OCI-LY1 (cell line): Measurements from ENCODE around the gene MAP2.

Experiments
- H2AFZ ChIP-seq: fragments of 200-600 bp; sonication (generic), shearing (Covaris generic); 2 replicates; pipeline ENCODE4 v1.6.0; 2014; ENCODE audit warnings: antibody characterized with exemption, mild to moderate bottlenecking, low read length
- H3F3A ChIP-seq: fragments of 200-600 bp; sonication (generic), shearing (Covaris generic); 2 replicates; pipeline ENCODE4 v1.6.0; 2014; ENCODE audit warnings: mild to moderate bottlenecking, antibody characterized with exemption, low read length, moderate library complexity; ENCODE audit not compliant: insufficient read depth
- H3K27ac ChIP-seq: fragments of 200-600 bp; sonication (generic); 2 replicates; pipeline ENCODE4 v1.5.1; 2014; ENCODE audit warnings: low read length, mixed run types, mild to moderate bottlenecking, low read depth; ENCODE audit not compliant: poor library complexity, severe bottlenecking
- H3K27me3 ChIP-seq: fragments of 200-600 bp; sonication (generic); 2 replicates; pipeline ENCODE4 v1.6.0; 2014; ENCODE audit warnings: antibody characterized with exemption, mild to moderate bottlenecking, low read length, moderate library complexity; ENCODE audit not compliant: insufficient read depth
- H3K36me3 ChIP-seq: fragments of 200-600 bp; sonication (generic); 2 replicates; pipeline ENCODE4 v1.6.1; 2014; ENCODE audit warnings: mild to moderate bottlenecking, antibody characterized with exemption, low read length, moderate library complexity, mixed read lengths; ENCODE audit not compliant: insufficient read depth
- H3K4me1 ChIP-seq: fragments of 200-600 bp; sonication (generic); 2 replicates; pipeline ENCODE4 v1.5.1; 2014; ENCODE audit warnings: mild to moderate bottlenecking, low read length, moderate library complexity; ENCODE audit not compliant: insufficient read depth, severe bottlenecking
- H3K4me2 ChIP-seq: fragments of 200-600 bp; sonication (generic), shearing (Covaris generic); 2 replicates; pipeline ENCODE4 v1.6.1; 2014; ENCODE audit warnings: low read length
- H3K4me3 ChIP-seq: fragments of 200-600 bp; sonication (generic); 2 replicates; pipeline ENCODE4 v1.5.1; 2014; ENCODE audit warnings: low read length, low read depth, mild to moderate bottlenecking, mixed read lengths; ENCODE audit not compliant: poor library complexity, severe bottlenecking
- H3K79me2 ChIP-seq: fragments of 200-600 bp; shearing (Covaris generic); 2 replicates; pipeline ENCODE4 v1.6.1; 2016; ENCODE audit warnings: mixed run types, low read length, mixed read lengths; ENCODE audit not compliant: insufficient read depth
- H3K9ac ChIP-seq: fragments of 200-600 bp; sonication (generic), shearing (Covaris generic); 2 replicates; pipeline ENCODE4 v1.6.1; 2014; ENCODE audit warnings: mild to moderate bottlenecking, low read length, mixed read lengths
- H3K9me2 ChIP-seq: fragments of 200-600 bp; sonication (generic), shearing (Covaris generic); 2 replicates; pipeline ENCODE4 v1.6.1; 2014; ENCODE audit warnings: low read depth, mild to moderate bottlenecking, low read length, mixed read lengths
- H3K9me3 ChIP-seq: fragments of 200-600 bp; shearing (Covaris generic); 2 replicates; pipeline ENCODE4 v1.6.1; 2014; ENCODE audit warnings: low read length, mixed read lengths
- H4K20me1 ChIP-seq: fragments of 200-600 bp; sonication (generic), shearing (Covaris generic); 2 replicates; pipeline ENCODE4 v1.6.0; 2016; ENCODE audit warnings: mild to moderate bottlenecking, low read length; ENCODE audit not compliant: insufficient read depth
- EZH2 ChIP-seq: fragments of 200-600 bp; sonication (generic), shearing (Covaris generic); IDR thresholded peaks from 2 replicates; pipeline ENCODE4 v1.8.0; 2017; ENCODE audit warnings: borderline replicate concordance, mixed run types, mild to moderate bottlenecking, antibody characterized with exemption, low read length, moderate library complexity, mixed read lengths
- TF ChIP-seq, protein P1 (sequence below): fragments of 200-600 bp; sonication (generic), shearing (Covaris generic); IDR thresholded peaks from 2 replicates; pipeline ENCODE4 v1.5.1; 2017; ENCODE audit warnings: mild to moderate bottlenecking, antibody characterized with exemption, low read length, moderate library complexity, mixed read lengths

The MAP2 gene

DNA sequence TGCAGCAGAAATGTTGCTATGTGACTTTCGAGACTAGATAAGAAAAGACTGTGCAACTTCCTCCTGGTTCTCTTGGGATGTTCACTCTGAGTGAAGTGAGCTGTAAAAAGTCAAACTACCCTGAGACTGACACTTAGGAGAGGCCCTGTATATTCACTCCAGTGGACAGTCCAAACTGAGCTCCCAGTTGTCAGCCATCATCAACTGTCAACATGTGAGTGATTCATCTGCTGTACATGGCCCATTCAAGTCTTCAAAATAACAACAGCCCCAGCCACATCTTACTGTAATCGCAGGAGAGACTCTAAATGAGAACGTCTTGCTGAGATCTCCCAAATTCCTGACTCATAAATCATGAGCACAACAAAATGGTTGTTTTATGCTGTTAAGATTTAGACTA, 339.3 kb downstream of the MAP2 start:
- Histone ChIP-seq H3K4me2 (no peak overlapping the region), H3K27ac (no peak overlapping the region), H3K9me3 (no peaks in the 10 kb centered on the region), H4K20me1 (no peaks in the 10 kb centered on the region), H3K36me3 (no peaks in the 10 kb centered on the region), H3K27me3 (no peaks in the 10 kb centered on the region; the same call in 1 of the 2 replicates), H2AFZ (no peak overlapping the region), H3K9me2 (no peaks in the 10 kb centered on the region), H3K9ac (no peak overlapping the region), H3K4me1 (no peaks in the 10 kb centered on the region), H3K79me2 (no peaks in the 10 kb centered on the region), H3K4me3 (no peak overlapping the region), H3F3A (no peaks in the 10 kb centered on the region)
- TF ChIP-seq, protein P1, sequence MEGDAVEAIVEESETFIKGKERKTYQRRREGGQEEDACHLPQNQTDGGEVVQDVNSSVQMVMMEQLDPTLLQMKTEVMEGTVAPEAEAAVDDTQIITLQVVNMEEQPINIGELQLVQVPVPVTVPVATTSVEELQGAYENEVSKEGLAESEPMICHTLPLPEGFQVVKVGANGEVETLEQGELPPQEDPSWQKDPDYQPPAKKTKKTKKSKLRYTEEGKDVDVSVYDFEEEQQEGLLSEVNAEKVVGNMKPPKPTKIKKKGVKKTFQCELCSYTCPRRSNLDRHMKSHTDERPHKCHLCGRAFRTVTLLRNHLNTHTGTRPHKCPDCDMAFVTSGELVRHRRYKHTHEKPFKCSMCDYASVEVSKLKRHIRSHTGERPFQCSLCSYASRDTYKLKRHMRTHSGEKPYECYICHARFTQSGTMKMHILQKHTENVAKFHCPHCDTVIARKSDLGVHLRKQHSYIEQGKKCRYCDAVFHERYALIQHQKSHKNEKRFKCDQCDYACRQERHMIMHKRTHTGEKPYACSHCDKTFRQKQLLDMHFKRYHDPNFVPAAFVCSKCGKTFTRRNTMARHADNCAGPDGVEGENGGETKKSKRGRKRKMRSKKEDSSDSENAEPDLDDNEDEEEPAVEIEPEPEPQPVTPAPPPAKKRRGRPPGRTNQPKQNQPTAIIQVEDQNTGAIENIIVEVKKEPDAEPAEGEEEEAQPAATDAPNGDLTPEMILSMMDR: no peak
- TF ChIP-seq EZH2: no peak

DNA sequence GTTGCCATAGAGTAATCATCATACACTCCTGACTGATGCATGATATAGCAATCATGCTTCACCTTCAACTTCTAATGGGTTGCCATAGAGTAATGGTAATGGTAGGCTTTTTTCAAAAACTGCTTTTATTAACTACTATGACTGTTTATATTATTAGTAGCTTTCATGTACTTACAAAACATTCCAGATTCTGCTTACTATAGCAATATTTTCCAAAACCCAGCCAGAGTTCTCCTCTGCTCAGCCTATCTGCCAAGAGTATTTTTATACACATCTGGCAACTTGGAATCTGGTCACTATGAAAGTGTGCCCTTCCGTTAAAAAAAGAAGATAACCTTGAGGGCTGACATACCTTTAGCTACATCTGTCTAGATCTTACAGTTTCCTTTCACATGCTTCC, 342.8 kb downstream of the MAP2 start:
- Histone ChIP-seq H4K20me1 (no peaks in the 10 kb centered on the region), H3K79me2 (no peaks in the 10 kb centered on the region), H3K4me2 (no peak overlapping the region), H3F3A (no peaks in the 10 kb centered on the region), H3K9ac (no peak overlapping the region), H3K9me2 (no peaks in the 10 kb centered on the region), H3K9me3 (no peaks in the 10 kb centered on the region), H3K4me1 (no peaks in the 10 kb centered on the region), H3K36me3 (no peaks in the 10 kb centered on the region), H2AFZ (no peak overlapping the region), H3K4me3 (no peak overlapping the region), H3K27ac (no peak overlapping the region), H3K27me3 (no peaks in the 10 kb centered on the region; the same call in 1 of the 2 replicates)
- TF ChIP-seq EZH2: no peak
- TF ChIP-seq, protein P1: no peak

DNA sequence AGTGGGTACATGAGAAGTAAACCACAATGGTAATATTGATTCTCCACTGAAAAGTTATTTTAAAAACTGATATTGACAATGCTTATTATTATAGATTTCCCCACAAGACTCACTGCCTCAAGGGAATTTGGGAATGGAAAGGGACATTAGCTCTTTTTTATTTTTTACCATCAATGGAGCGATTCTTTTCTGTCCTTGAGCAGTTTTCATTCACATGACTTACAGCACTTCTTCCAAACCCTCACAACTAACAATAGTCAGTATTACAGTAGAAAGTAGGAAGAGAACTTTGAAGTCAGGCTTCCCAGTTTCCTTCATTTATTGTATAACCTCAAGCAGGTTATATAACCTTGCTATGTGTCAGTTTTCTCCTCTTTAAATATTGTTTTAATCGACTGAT, 343.5 kb downstream of the MAP2 start:
- no peaks in the 10 kb centered on the region for H3K9me2 ChIP-seq
- no peaks in the 10 kb centered on the region for H4K20me1 ChIP-seq
- H3K27ac ChIP-seq: no peak overlapping the region
- no peak overlapping the region for H3K4me3 ChIP-seq
- no peak overlapping the region for H3K4me2 ChIP-seq
- no peak overlapping the region for H3K9ac ChIP-seq
- no peaks in the 10 kb centered on the region for H3F3A ChIP-seq
- no peaks in the 10 kb centered on the region for H3K36me3 ChIP-seq
- H3K79me2 ChIP-seq: no peaks in the 10 kb centered on the region
- no peaks in the 10 kb centered on the region for H3K9me3 ChIP-seq
- H2AFZ ChIP-seq: no peak overlapping the region
- H3K27me3 ChIP-seq: no peaks in the 10 kb centered on the region; the same call in 1 of the 2 replicates
- TF ChIP-seq EZH2: no peak
- TF ChIP-seq, protein P1: no peak
- no peaks in the 10 kb centered on the region for H3K4me1 ChIP-seq
